Parathyroid adenoma (tissue), 2 donors: ENCODE results near the gene FZD4.

Experiments used
- H2AFZ ChIP-seq: fragments of 300-600 bp; sonication (generic); one replicate; pipeline ENCODE4 v1.7.0; 2017; ENCODE audit warnings: antibody characterized with exemption, mild to moderate bottlenecking
- H3K27ac ChIP-seq: fragments of 300-600 bp; sonication (generic); one replicate; pipeline ENCODE4 v1.7.0; 2017
- H3K27me3 ChIP-seq: fragments of 300-600 bp; sonication (generic); one replicate; pipeline ENCODE4 v1.7.0; 2017; ENCODE audit warnings: low read length; ENCODE audit not compliant: control insufficient read depth, insufficient read depth
- H3K36me3 ChIP-seq: fragments of 300-600 bp; sonication (generic); one replicate; pipeline ENCODE4 v1.7.0; 2017; ENCODE audit warnings: low read length; ENCODE audit not compliant: control insufficient read depth, insufficient read depth
- H3K4me1 ChIP-seq: fragments of 300-600 bp; sonication (generic); one replicate; pipeline ENCODE4 v1.7.0; 2017; ENCODE audit warnings: control low read depth
- H3K4me2 ChIP-seq: fragments of 300-600 bp; sonication (generic); one replicate; pipeline ENCODE4 v1.7.0; 2017; ENCODE audit warnings: low read length
- H3K4me3 ChIP-seq: fragments of 300-600 bp; sonication (generic); one replicate; pipeline ENCODE4 v1.7.0; 2017; ENCODE audit warnings: low read depth, low read length
- H3K79me2 ChIP-seq: fragments of 300-600 bp; sonication (generic); one replicate; pipeline ENCODE4 v1.7.0; 2017; ENCODE audit warnings: control low read depth
- H3K9ac ChIP-seq: fragments of 300-600 bp; sonication (generic); one replicate; pipeline ENCODE4 v1.7.0; 2017; ENCODE audit warnings: mild to moderate bottlenecking
- H3K9me3 ChIP-seq: fragments of 300-600 bp; sonication (generic); one replicate; pipeline ENCODE4 v1.7.0; 2017; ENCODE audit warnings: low read length; ENCODE audit not compliant: control insufficient read depth
- CTCF ChIP-seq: fragments of 300-600 bp; sonication (generic); IDR thresholded peaks from one replicate; pipeline ENCODE4 v1.7.0; 2017; ENCODE audit warnings: antibody characterized with exemption, mild to moderate bottlenecking
- donor health status: primary hyperparathyroidism.

The FZD4 gene

GRCh38 chr11:86926975-86927374 is 28.2 kb downstream of the FZD4 start:
- no peak overlapping the region for H3K4me3 ChIP-seq
- H3K4me2 ChIP-seq: no peak overlapping the region
- H3K9me3 ChIP-seq: no peaks in the 10 kb centered on the region
- H3K9ac ChIP-seq: no peak overlapping the region
- no peaks in the 10 kb centered on the region for H3K27me3 ChIP-seq
- no peak for TF ChIP-seq CTCF
- H3K27ac ChIP-seq: no peak overlapping the region
- H3K36me3 ChIP-seq: no peaks in the 10 kb centered on the region
- no peak overlapping the region for H2AFZ ChIP-seq
- H3K4me1 ChIP-seq: no peaks in the 10 kb centered on the region
- no peaks in the 10 kb centered on the region for H3K79me2 ChIP-seq

- H3K27me3 ChIP-seq: no peaks in the 10 kb centered on the region
- no peaks in the 10 kb centered on the region for H3K79me2 ChIP-seq
- H3K4me3 ChIP-seq: no peak overlapping the region
- no peak overlapping the region for H3K9ac ChIP-seq
- no peak overlapping the region for H2AFZ ChIP-seq
- H3K4me2 ChIP-seq: no peak overlapping the region
- no peaks in the 10 kb centered on the region for H3K36me3 ChIP-seq
- no peaks in the 10 kb centered on the region for H3K9me3 ChIP-seq
- H3K4me1 ChIP-seq: no peaks in the 10 kb centered on the region
- no peak overlapping the region for H3K27ac ChIP-seq
- no peak for TF ChIP-seq CTCF
These were observed 31.0 kb downstream of the FZD4 start for GRCh38 chr11:86923999-86924766.

- Histone ChIP-seq H3K4me1 (no peaks in the 10 kb centered on the region), H2AFZ (no peak overlapping the region), H3K27ac (no peak overlapping the region), H3K4me2 (no peak overlapping the region), H3K79me2 (no peaks in the 10 kb centered on the region), H3K27me3 (no peaks in the 10 kb centered on the region), H3K4me3 (no peak overlapping the region), H3K9ac (no peak overlapping the region), H3K36me3 (no peaks in the 10 kb centered on the region), H3K9me3 (no peaks in the 10 kb centered on the region)
- no peak for TF ChIP-seq CTCF
These were observed 33.0 kb downstream of the FZD4 start for GRCh38 chr11:86922225-86922624.

GRCh38 chr11:86919557-86920210 is 35.5 kb downstream of the FZD4 start:
- TF ChIP-seq CTCF: peak; percentile 29
- no peaks in the 10 kb centered on the region for H3K27me3 ChIP-seq
- H3K27ac ChIP-seq: no peak overlapping the region
- H3K9ac ChIP-seq: no peak overlapping the region
- no peaks in the 10 kb centered on the region for H3K36me3 ChIP-seq
- H3K79me2 ChIP-seq: no peaks in the 10 kb centered on the region
- no peak overlapping the region for H3K4me3 ChIP-seq
- no peaks in the 10 kb centered on the region for H3K4me1 ChIP-seq
- H3K9me3 ChIP-seq: no peaks in the 10 kb centered on the region
- H2AFZ ChIP-seq: no peak overlapping the region
- H3K4me2 ChIP-seq: no peak overlapping the region
